Smooth muscle cell (in vitro differentiated cells): ENCODE results near the gene SAT2. TPM values are rescaled to one million over a fixed set of nuclear protein-coding genes. Genes with fewer than 3 reads are reported as not detected.
"Not testable (repeated sequence)": the region's sequence is repeated elsewhere in the genome, so short reads cannot be mapped to it uniquely, and the experiment has no call there.

Experiments
- DNase-seq: peaks from one replicate; lab custom pipeline; 2025; ENCODE audit not compliant: unreplicated experiment; lab: John Stamatoyannopoulos, UW
- H2AFZ ChIP-seq: fragments of 200-600 bp; sonication (generic); 2 replicates; pipeline ENCODE4 v1.6.0; 2016; ENCODE audit warnings: antibody characterized with exemption, low read depth, mild to moderate bottlenecking
- H3F3A ChIP-seq: fragments of 200-600 bp; sonication (generic); 2 replicates; pipeline ENCODE4 v1.6.0; 2017; ENCODE audit warnings: antibody characterized with exemption, low read depth
- H3K27ac ChIP-seq: fragments of 200-600 bp; sonication (generic); 2 replicates; pipeline ENCODE4 v1.5.1; 2016; ENCODE audit warnings: low read depth, mild to moderate bottlenecking
- H3K27me3 ChIP-seq: fragments of 200-600 bp; sonication (generic); 2 replicates; pipeline ENCODE4 v1.6.1; 2016; ENCODE audit warnings: low read depth, mild to moderate bottlenecking
- H3K36me3 ChIP-seq: fragments of 200-600 bp; sonication (generic); 2 replicates; pipeline ENCODE4 v1.5.1; 2016; ENCODE audit warnings: low read depth
- H3K4me1 ChIP-seq: fragments of 200-600 bp; sonication (generic); 2 replicates; pipeline ENCODE4 v1.5.1; 2016; ENCODE audit warnings: low read depth
- H3K4me2 ChIP-seq: fragments of 200-600 bp; sonication (generic); 2 replicates; pipeline ENCODE4 v1.6.0; 2016; ENCODE audit warnings: mild to moderate bottlenecking
- H3K4me3 ChIP-seq: fragments of 200-600 bp; sonication (generic); 2 replicates; pipeline ENCODE4 v1.5.1; 2016; ENCODE audit warnings: mild to moderate bottlenecking
- H3K79me2 ChIP-seq: fragments of 200-600 bp; sonication (generic); 2 replicates; pipeline ENCODE4 v1.6.0; 2016; ENCODE audit warnings: low read depth, mild to moderate bottlenecking
- H3K9ac ChIP-seq: fragments of 200-600 bp; sonication (generic); 2 replicates; pipeline ENCODE4 v1.6.0; 2016; ENCODE audit warnings: low read depth
- H3K9me3 ChIP-seq: fragments of 200-600 bp; sonication (generic); replicated peaks from 2 replicates; pipeline ENCODE4 v1.5.1; 2016; ENCODE audit warnings: low read depth
- H4K20me1 ChIP-seq: fragments of 200-600 bp; sonication (generic); 2 replicates; pipeline ENCODE4 v1.6.0; 2016; ENCODE audit warnings: low read depth
- CTCF ChIP-seq: fragments of 200-600 bp; sonication (generic); IDR thresholded peaks from 2 replicates; pipeline ENCODE4 v1.5.1; 2017; ENCODE audit warnings: borderline replicate concordance, mild to moderate bottlenecking, antibody characterized with exemption; ENCODE audit not compliant: insufficient read depth, poor library complexity, severe bottlenecking
- WGBS: methylation state at CpG from one replicate; pipeline ENCODE4 v1.1.7; 2016; ENCODE audit warnings: low lambda C conversion rate; 5-methylcytosine and 5-hydroxymethylcytosine counted together
- polyA plus RNA-seq: library from polyadenylated mRNA; unstranded; fragments of >200 nt; fragmentation: Nextera tagmentation; extraction: Ambion mirVana; gene quantifications from 2 replicates; pipeline ENCODE4 v1.2.1, GENCODE V29; 2016
- total RNA-seq: library from RNA; depleted of rRNA; stranded (reverse); fragments of >200 nt; gene quantifications from 2 replicates; pipeline ENCODE4 v1.2.3, GENCODE V29; 2014

Gene SAT2
- total and polyA plus RNA-seq, 2 experiments from 2014 or later, result 64.9 to 74.2 TPM

GRCh38 chr17:7626956-7627249 is 718 bp downstream of the SAT2 start:
- no peaks in the 10 kb centered on the region for H3K4me1 ChIP-seq
- H3K27ac ChIP-seq, result peak overlapping the region; percentile 93
- DNase-seq, result no peak
- H3K27me3 ChIP-seq, result no peaks in the 10 kb centered on the region
- H3K4me2 ChIP-seq, result peak overlapping the region; percentile 87
- H3K4me3 ChIP-seq, result peak overlapping the region; percentile 87
- H4K20me1 ChIP-seq, result no peaks in the 10 kb centered on the region
- no peak for TF ChIP-seq CTCF
- no peaks in the 10 kb centered on the region for H3F3A ChIP-seq
- H3K36me3 ChIP-seq, result no peaks in the 10 kb centered on the region
- H3K79me2 ChIP-seq, result peaks cover 8% of the 10 kb centered on the region
- H3K9ac ChIP-seq, result peak overlapping the region; percentile 97
- H3K9me3 ChIP-seq, result no peaks in the 10 kb centered on the region
- WGBS, result 21% methylated on average over 6 of the region's 6 CpGs
- H2AFZ ChIP-seq, result peak overlapping the region; percentile 82

GRCh38 chr17:7626307-7626706 is 1.3 kb downstream of the SAT2 start:
- H3K79me2 ChIP-seq, result peaks cover 8% of the 10 kb centered on the region
- H3K27ac ChIP-seq, result no peak overlapping the region
- DNase-seq, result no peak
- no peak overlapping the region for H2AFZ ChIP-seq
- no peaks in the 10 kb centered on the region for H3K4me1 ChIP-seq
- H3K4me3 ChIP-seq, result peak overlapping the region; percentile 87
- no peak overlapping the region for H3K9ac ChIP-seq
- no peaks in the 10 kb centered on the region for H3K27me3 ChIP-seq
- H3F3A ChIP-seq, result no peaks in the 10 kb centered on the region
- WGBS, result 96% methylated on average over 7 of the region's 7 CpGs
- H3K36me3 ChIP-seq, result no peaks in the 10 kb centered on the region
- no peak for TF ChIP-seq CTCF
- no peaks in the 10 kb centered on the region for H3K9me3 ChIP-seq
- no peaks in the 10 kb centered on the region for H4K20me1 ChIP-seq
- peak overlapping the region; percentile 87 for H3K4me2 ChIP-seq

GRCh38 chr17:7625749-7626148 is 1.9 kb downstream of the SAT2 start:
- not testable (repeated sequence) for H3K36me3 ChIP-seq, H3K4me3 ChIP-seq, H4K20me1 ChIP-seq, H3F3A ChIP-seq, H2AFZ ChIP-seq, H3K9ac ChIP-seq, H3K27me3 ChIP-seq, H3K4me2 ChIP-seq, H3K79me2 ChIP-seq, H3K27ac ChIP-seq, H3K9me3 ChIP-seq, H3K4me1 ChIP-seq, DNase-seq
- WGBS, result 98% methylated on average over 16 of the region's 16 CpGs

- no peak overlapping the region for H3K27ac ChIP-seq
- no peaks in the 10 kb centered on the region for H3K27me3 ChIP-seq
- peaks cover 8% of the 10 kb centered on the region for H3K79me2 ChIP-seq
- no peak overlapping the region for H2AFZ ChIP-seq
- H3K9ac ChIP-seq, result no peak overlapping the region
- 92% methylated on average over 5 of the region's 5 CpGs for WGBS
- DNase-seq, result no peak
- H3F3A ChIP-seq, result no peaks in the 10 kb centered on the region
- no peaks in the 10 kb centered on the region for H4K20me1 ChIP-seq
- no peaks in the 10 kb centered on the region for H3K36me3 ChIP-seq
- no peaks in the 10 kb centered on the region for H3K9me3 ChIP-seq
- no peak for TF ChIP-seq CTCF
- H3K4me3 ChIP-seq, result no peak overlapping the region
- H3K4me2 ChIP-seq, result no peak overlapping the region
- no peaks in the 10 kb centered on the region for H3K4me1 ChIP-seq
Measured at GRCh38 chr17:7623661-7624060, 4.0 kb downstream of the SAT2 start.
